Neuron (in vitro differentiated cells): ENCODE data around the gene WDR5.

Experiments
- H2AFZ ChIP-seq: one replicate; pipeline ENCODE4 v1.6.1; 2013; ENCODE audit warnings: low read depth, mild to moderate bottlenecking, inconsistent platforms, low read length, moderate library complexity
- H3K27me3 ChIP-seq: one replicate; pipeline ENCODE4 v1.6.1; 2013; ENCODE audit warnings: low read length; ENCODE audit not compliant: insufficient read depth
- H3K36me3 ChIP-seq: one replicate; pipeline ENCODE4 v1.6.1; 2013; ENCODE audit warnings: low read length; ENCODE audit not compliant: insufficient read depth
- H3K4me1 ChIP-seq: one replicate; pipeline ENCODE4 v1.6.1; 2013; ENCODE audit warnings: low read length; ENCODE audit not compliant: insufficient read depth
- H3K4me3 ChIP-seq: 2 replicates; pipeline ENCODE4 v1.5.1; 2013; ENCODE audit warnings: mild to moderate bottlenecking, low read length, moderate library complexity
- H3K9me3 ChIP-seq: one replicate; pipeline ENCODE4 v1.6.1; 2013; ENCODE audit warnings: low read length

WDR5 gene

GRCh38 chr9:134166374-134166773 lies 30.5 kb downstream of the WDR5 start:
- Histone ChIP-seq H3K36me3 (no peaks in the 10 kb centered on the region), H2AFZ (no peak overlapping the region), H3K27me3 (no peaks in the 10 kb centered on the region), H3K4me1 (peaks cover 8% of the 10 kb centered on the region), H3K9me3 (no peaks in the 10 kb centered on the region), H3K4me3 (no peak overlapping the region)

DNA sequence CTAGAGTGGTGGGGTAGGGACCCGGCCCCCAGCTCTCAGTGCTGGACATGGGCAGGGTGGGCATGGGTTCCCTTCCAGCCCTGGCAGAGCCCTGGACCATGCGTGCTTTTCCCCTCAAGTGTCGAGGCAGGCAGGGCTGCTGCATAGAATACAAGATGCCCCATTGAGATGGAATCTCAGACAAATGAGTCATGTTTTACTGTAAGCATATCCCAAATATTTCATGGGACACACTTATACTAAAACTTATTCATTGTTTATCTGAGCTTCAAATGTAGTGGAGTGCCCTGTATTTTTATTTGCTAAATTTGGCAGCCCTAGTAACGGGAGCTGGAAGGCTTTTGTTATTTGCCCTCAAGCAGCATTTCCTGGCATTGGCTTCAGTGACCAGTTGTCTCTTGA lies 31.6 kb downstream of the WDR5 start:
- H3K27me3 ChIP-seq = no peaks in the 10 kb centered on the region
- H3K4me3 ChIP-seq = no peak overlapping the region
- H3K9me3 ChIP-seq = no peaks in the 10 kb centered on the region
- H2AFZ ChIP-seq = no peak overlapping the region
- H3K4me1 ChIP-seq = peaks cover 8% of the 10 kb centered on the region
- no peaks in the 10 kb centered on the region for H3K36me3 ChIP-seq

GRCh38 chr9:134168757-134169550 lies 33.1 kb downstream of the WDR5 start:
- Histone ChIP-seq H2AFZ (no peak overlapping the region), H3K9me3 (no peaks in the 10 kb centered on the region), H3K4me3 (no peak overlapping the region), H3K4me1 (peaks cover 8% of the 10 kb centered on the region), H3K27me3 (peaks cover 2% of the 10 kb centered on the region), H3K36me3 (no peaks in the 10 kb centered on the region)

DNA sequence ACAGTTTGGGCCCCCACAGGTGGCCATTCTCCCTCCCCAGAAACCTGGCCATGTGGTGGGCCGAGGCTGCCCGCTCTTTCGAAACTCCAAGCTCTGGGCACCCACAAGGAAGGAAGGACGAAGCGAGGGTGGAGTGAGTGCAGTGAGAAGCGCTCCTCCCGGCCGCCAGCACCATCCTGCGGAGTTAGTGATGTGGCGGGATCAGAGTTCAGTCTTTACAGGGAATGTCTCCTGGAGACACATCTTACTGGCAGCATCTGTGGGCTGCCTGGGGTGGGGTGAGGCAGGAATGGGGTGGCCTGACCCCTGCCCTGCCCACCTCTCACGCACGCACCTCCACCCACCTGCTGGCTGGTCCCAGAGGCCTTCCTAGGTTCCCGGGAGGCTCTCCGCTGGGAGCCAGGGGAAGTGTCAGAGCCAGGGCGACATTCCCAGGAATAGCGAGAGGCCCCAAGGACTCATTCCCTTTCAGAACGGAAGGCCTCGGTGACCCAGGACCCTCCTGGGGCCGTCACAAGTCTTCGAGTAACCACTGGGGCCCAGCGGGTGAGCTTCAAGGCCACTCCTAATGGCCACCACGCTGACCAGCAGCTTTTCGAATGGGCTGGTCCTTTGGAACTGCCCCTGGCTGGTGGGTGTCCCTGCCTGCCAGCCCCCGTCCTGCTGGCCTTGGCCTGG lies 34.0 kb downstream of the WDR5 start:
- Histone ChIP-seq H2AFZ (no peak overlapping the region), H3K4me1 (peaks cover 8% of the 10 kb centered on the region), H3K4me3 (no peak overlapping the region), H3K36me3 (no peaks in the 10 kb centered on the region), H3K9me3 (no peaks in the 10 kb centered on the region), H3K27me3 (peaks cover 9% of the 10 kb centered on the region)

DNA sequence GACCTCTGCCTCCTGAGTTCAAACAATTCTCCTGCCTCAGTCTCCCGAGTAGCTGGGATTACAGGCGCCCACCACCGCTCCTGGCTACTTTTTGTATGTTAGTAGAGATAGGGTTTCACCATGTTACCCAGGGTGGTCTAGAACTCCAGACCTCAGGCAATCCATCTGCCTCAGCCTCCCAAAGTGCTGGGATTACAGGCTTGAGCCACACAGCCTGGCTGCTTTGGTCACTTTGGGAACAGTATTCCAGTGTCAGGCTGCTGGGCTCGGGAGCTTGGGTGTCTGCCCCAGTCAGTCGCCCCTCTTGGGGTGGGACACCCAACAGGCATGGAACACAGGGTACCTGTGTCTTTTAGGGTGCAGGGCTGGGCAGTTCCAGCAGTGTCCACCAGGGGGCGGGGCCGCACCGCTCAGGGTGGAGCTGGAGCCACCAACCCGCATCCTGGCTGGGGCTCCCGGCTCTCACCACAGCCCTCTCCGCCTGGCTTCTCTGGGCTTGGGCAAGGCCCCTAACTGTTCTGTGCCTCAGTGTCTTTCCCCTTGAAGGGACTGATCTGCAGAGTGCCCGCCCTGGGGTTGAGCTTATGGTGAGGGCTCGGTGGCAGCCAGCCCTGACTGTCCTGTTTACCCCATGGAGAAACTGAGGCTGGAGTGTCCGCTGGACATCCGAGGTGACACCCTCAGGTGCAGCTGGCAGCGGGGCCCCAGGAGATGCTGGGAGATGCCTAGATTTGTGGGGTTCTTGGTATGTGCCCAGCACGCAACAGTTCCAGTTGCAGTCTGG lies 34.8 kb downstream of the WDR5 start:
- peaks cover 9% of the 10 kb centered on the region for H3K27me3 ChIP-seq
- H2AFZ ChIP-seq = no peak overlapping the region
- no peaks in the 10 kb centered on the region for H3K9me3 ChIP-seq
- peaks cover 3% of the 10 kb centered on the region for H3K4me1 ChIP-seq
- no peak overlapping the region for H3K4me3 ChIP-seq
- H3K36me3 ChIP-seq = no peaks in the 10 kb centered on the region

DNA sequence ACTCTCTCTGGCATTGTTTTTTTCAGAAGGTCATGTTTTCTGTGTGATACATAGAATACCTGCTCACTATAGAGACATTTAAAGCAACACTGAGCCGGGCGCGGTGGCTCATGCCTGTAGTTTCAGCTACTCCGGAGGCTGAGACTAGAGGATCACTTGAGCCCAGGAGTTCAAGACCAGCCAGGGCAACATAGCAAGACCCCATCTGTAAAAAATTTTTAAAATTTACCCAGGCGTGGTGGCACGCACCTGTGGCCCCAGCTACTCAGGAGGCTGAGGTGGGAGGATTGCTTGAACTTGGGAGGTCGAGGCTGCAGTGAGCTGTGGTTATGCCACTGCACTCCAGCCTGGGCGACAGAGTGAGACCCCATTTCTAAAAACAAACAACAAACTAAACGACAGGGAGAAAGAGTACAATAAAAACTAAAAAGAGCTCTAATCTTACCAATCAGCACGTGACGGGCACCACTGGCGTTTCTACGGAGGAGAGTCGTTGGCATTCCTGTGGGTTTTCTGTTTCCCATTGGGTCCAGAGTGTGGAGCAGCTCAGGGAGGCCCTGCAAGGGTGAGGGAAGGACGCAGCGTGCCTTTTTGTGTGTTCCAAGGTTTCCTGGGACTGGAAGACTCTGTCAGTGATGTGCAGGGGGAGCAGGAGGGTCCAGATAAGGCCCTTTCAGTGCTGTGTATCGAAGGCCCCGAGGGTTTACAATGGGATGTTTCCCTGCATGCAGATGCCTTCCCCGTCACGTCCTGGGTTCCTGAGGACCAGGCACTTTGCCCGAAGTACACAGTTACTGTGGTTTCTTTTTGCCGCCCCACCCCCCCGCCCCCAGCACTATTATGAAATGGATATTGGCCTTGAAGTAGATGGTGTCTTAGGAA lies 35.7 kb downstream of the WDR5 start:
- no peaks in the 10 kb centered on the region for H3K4me1 ChIP-seq

GRCh38 chr9:134172198-134173126 lies 36.6 kb downstream of the WDR5 start:
- Histone ChIP-seq H3K4me1 (no peaks in the 10 kb centered on the region), H3K9me3 (no peaks in the 10 kb centered on the region), H3K36me3 (no peaks in the 10 kb centered on the region), H2AFZ (no peak overlapping the region), H3K4me3 (no peak overlapping the region), H3K27me3 (peaks cover 14% of the 10 kb centered on the region)

More for the DNA sequence above, 35.7 kb downstream of the WDR5 start:
- H3K27me3 ChIP-seq = peaks cover 13% of the 10 kb centered on the region
- H3K4me3 ChIP-seq = no peak overlapping the region
- no peaks in the 10 kb centered on the region for H3K9me3 ChIP-seq
- no peak overlapping the region for H2AFZ ChIP-seq
- no peaks in the 10 kb centered on the region for H3K36me3 ChIP-seq

DNA sequence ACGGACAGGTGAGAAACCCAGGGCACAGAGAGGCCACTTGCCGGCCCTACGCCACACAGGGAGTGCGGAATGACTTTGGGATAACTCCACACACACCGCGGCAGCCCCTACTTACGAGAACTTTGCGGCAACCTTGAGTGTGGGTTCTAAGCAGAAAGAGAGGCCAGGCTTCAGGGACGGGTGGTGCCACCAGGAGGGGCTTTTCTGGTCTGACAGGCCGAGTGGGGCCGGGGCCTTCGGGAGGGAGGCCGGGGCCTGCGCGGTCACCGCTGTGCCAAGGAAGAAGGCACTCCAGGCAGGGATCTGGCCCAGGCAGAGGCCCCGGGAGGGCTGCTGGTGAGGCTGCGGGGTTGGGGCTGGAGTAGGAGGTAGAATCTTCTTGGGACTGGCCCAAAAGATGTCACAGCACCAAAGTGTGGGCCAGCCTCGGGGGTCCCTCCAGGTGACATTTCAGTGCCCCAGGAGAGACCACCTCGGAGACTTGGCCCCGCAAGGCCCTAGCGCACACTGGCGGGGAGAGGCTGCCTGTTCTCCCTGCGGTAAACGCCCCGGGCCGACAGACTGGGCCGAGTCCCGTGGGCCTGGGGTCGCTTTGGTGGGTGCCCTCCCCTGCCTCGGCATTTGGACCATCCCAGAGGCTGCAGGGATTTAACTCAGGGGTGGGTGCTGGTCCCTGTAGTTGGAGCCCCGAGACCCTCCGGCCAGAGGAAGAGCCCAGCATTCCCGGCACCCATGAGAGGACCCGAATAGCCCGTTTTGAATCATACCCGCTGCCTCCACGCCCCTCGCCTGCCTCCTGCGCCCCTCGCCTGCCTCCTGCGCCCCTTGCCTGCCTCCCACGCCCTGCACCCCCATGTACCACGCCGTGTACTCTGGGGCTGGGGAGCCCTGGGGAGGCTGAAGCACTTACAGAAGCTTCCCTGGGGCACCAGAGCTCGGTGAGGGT lies 37.5 kb downstream of the WDR5 start:
- Histone ChIP-seq H3K4me1 (no peaks in the 10 kb centered on the region), H3K36me3 (no peaks in the 10 kb centered on the region), H3K27me3 (peaks cover 16% of the 10 kb centered on the region), H2AFZ (no peak overlapping the region), H3K4me3 (no peak overlapping the region), H3K9me3 (no peaks in the 10 kb centered on the region)

GRCh38 chr9:134174073-134174449 lies 38.2 kb downstream of the WDR5 start:
- no peaks in the 10 kb centered on the region for H3K36me3 ChIP-seq
- H2AFZ ChIP-seq = no peak overlapping the region
- no peaks in the 10 kb centered on the region for H3K4me1 ChIP-seq
- H3K27me3 ChIP-seq = peaks cover 23% of the 10 kb centered on the region
- no peak overlapping the region for H3K4me3 ChIP-seq
- no peaks in the 10 kb centered on the region for H3K9me3 ChIP-seq

DNA sequence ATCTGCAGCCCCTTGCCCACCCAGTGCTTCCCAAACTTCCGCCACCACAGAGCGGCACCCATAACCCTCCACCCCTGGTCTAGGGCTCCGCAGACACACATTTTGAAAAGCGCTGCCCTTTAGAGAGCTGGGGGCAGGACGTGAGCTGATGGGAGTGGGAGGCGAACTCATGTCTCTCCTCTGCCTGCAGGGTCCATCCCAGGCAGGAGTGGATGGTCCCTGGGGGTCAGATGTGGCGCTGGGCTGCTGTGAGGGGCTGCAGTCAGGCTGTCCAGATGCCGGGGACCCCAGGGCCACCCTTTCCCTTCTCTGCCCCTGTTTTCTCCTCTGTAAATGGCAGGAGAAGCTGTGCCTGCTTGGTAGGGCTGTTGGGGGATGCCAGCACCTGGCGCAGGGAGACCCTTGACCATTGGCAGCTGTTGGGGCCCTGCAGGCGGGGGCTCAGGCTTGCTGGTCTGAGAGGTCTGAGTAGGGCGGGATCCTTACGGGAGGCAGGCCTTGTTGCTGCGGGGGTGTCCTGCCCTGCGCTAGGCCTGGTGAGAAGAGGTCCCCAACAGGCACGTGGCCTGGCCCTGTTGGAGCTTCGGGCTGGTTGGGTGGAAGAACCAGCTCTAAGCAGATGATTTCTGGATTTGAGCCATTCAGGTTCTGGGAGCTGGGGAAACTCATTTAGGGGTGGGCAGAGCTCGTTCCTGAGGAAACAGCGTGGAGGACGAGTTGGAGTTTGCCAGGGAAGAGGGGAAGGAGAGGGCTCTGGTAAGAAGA lies 38.8 kb downstream of the WDR5 start:
- no peaks in the 10 kb centered on the region for H3K36me3 ChIP-seq
- no peak overlapping the region for H3K4me3 ChIP-seq
- H3K27me3 ChIP-seq = peaks cover 29% of the 10 kb centered on the region
- no peak overlapping the region for H2AFZ ChIP-seq
- H3K9me3 ChIP-seq = no peaks in the 10 kb centered on the region
- H3K4me1 ChIP-seq = no peaks in the 10 kb centered on the region
